ENCODE results near the gene USP33.

Gene USP33

DNA sequence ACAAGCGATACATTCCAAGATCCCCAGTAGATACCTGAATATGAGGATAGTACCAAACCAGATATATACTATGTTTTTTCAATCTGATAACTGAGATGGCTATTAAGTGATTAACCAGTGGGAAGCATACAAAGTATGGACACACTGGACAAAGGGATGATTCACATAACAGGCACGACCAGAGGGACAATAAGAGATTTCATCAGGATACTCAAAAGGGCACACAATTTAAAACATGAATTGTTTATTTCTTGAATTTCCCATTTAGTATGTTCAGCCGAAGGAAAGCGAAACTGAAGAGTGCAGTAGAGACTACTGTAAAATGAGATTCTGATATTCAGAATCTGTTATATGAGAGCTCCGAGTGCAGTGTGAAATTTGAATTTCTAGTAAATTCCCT, 87.8 kb downstream of the USP33 start:
- TF ChIP-seq, protein P1, sequence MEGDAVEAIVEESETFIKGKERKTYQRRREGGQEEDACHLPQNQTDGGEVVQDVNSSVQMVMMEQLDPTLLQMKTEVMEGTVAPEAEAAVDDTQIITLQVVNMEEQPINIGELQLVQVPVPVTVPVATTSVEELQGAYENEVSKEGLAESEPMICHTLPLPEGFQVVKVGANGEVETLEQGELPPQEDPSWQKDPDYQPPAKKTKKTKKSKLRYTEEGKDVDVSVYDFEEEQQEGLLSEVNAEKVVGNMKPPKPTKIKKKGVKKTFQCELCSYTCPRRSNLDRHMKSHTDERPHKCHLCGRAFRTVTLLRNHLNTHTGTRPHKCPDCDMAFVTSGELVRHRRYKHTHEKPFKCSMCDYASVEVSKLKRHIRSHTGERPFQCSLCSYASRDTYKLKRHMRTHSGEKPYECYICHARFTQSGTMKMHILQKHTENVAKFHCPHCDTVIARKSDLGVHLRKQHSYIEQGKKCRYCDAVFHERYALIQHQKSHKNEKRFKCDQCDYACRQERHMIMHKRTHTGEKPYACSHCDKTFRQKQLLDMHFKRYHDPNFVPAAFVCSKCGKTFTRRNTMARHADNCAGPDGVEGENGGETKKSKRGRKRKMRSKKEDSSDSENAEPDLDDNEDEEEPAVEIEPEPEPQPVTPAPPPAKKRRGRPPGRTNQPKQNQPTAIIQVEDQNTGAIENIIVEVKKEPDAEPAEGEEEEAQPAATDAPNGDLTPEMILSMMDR (conservative IDR thresholded peaks at IDR 0.05; ENCODE audit: low read depth, low read length): no peak
- no peak overlapping the region for H3K4me3 ChIP-seq (ENCODE audit: low read length)
- DNase-seq (ENCODE audit: low read depth): no peak

DNA sequence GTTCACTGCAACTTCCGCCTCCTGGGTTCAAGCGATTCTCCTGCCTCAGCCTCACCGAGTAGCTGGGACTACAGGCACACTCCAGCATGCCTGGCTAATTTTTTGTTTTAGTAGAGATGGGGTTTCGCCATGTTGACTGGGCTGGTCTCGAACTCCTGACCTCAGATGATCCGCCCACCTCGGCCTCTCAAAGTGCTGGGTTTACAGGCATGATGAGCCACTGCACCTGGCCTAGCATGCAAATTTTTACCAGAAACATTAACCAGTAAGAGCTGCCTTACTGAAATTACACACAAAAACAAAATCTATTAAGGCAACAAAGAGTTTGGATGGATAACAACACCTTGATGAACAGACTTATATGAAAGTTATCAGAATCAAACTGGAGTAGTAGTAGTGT, 89.3 kb downstream of the USP33 start:
- DNase-seq (ENCODE audit: low read depth): no peak
- H3K4me3 ChIP-seq (ENCODE audit: low read length): no peak overlapping the region
- TF ChIP-seq, protein P1 (conservative IDR thresholded peaks at IDR 0.05; ENCODE audit: low read depth, low read length): no peak

DNA sequence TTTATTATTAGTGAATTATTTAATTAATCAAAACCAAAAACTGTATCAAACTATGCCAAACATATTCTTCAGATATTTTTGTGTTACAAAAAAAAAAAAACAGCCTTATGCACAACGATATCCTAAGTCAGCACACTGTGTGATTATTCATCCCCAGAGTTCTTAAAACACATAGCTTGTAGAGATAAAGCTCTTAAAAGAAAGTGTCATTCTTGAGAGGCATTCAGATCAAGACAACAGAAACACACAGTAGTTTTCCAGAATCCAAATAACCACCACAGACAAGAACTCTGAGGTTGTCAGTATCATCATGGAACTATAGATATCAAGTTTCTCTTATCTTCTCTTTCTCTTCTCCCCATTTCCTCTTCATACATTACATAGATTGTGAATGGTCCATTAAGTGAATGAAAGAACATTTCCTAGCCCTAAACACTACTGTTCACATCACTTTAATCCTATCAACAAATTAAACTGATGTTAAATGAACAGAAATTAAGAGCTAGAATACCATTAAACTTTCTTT, 90.7 kb downstream of the USP33 start:
- no peak overlapping the region for H3K4me3 ChIP-seq (ENCODE audit: low read length)
- TF ChIP-seq, protein P1 (conservative IDR thresholded peaks at IDR 0.05; ENCODE audit: low read depth, low read length): no peak
- DNase-seq (ENCODE audit: low read depth): no peak

DNA sequence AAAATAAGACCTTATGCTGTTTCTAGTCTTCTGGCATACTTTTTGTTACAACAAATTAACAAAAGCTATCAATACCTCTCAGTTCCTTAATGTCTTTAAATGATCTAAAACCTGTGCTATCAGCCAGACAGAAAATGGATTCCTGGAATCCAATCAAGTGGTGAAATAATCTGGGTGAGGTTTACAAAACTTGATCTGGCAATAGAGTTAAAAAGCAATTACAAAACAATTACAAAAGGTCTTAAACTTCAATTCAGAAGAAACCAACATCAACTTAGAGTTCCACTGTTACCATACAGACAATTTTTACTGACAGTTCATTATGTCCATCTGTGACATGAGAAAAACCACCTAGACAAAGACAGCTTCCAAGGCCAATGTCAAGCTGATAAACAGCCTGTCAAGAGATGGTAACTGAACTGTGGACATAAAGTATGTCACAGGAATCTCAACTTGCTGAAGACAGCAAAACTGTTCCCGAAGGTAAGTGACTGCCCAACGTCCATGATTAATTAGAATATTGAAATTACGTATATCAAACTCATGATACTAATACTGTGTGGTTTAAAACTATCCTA, 94.6 kb downstream of the USP33 start:
- TF ChIP-seq, protein P1 (conservative IDR thresholded peaks at IDR 0.05; ENCODE audit: low read depth, low read length): no peak

DNA sequence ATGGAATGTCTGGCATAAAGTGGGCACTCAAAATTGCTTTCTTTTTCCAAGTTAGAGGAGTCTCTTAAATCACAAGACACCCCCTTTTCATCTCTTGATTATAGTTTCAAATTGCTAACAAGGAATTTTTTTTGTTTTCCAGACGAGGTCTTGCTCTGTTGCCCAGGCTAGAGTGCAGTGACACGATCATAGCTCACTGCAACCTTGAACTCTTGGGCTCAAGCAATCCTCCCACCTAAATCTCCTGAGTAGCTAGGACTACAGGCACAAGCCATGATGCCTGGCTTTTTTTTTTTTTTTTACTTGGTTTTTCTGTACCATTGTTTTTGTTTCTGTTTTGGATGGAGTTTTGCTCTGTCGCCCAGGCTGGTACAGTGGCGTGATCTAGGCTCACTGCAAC, 98.0 kb downstream of the USP33 start:
- no peak overlapping the region for H3K4me3 ChIP-seq (ENCODE audit: low read length)
- TF ChIP-seq, protein P1 (conservative IDR thresholded peaks at IDR 0.05; ENCODE audit: low read depth, low read length): no peak
- DNase-seq (ENCODE audit: low read depth): no peak

More for the DNA sequence above, 94.6 kb downstream of the USP33 start:
- no peak for DNase-seq (ENCODE audit: low read depth)
- H3K4me3 ChIP-seq (ENCODE audit: low read length): no peak overlapping the region

DNA sequence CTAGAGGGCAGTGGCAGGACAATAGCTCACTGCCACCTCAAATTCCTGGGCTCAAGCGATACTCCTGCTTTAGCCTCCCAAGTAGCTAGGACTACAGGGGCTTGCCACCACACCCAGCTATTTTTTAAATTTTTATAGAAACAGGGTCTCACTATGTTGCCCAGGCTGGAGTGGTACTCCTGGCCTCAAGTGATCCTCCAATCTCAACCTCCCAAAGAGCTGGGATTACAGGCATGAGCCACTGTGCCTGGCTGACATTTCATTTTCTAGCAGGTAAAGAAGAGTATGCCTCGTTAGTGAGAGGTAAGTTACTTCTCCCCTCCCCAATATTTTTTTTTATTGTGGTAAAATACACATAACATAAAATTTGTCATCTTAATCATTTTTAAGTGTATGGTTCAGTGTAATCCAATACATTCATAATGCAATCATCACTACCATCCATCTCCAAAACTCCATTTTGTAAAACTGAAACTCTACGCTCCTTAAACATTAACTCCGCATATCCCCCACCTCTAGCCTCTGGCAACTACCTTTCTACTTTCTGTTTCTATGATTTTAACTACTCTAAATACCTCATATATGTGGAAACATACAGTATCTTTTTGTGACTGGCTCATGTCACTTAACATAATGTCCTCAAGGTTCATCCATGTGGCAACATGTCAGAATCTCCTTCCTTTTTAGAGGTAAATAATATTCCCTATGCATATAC, 99.6 kb downstream of the USP33 start:
- TF ChIP-seq, protein P1 (conservative IDR thresholded peaks at IDR 0.05; ENCODE audit: low read depth, low read length): no peak
- no peak overlapping the region for H3K4me3 ChIP-seq (ENCODE audit: low read length)
- DNase-seq (ENCODE audit: low read depth): no peak

DNA sequence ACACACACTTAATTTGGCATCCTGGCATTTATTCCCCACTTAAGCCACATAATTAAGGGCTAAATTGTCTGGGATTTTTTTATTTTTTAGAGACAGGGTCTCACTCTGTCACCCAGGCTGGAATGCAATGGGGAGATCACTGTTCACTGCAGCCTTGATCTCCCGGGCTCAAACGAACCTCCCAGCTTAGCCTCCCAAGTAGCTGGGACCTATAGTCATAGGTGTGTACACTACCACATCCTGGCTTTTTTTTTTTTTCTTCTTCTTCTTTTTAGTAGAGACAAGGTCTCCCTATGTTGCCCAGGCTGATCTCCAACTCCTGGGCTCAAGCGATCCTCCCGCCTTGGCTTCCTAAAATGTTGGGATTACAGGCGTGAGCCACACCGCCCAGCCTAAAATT, 101.4 kb downstream of the USP33 start:
- no peak for DNase-seq (ENCODE audit: low read depth)
- TF ChIP-seq, protein P1 (conservative IDR thresholded peaks at IDR 0.05; ENCODE audit: low read depth, low read length): no peak
- no peak overlapping the region for H3K4me3 ChIP-seq (ENCODE audit: low read length)

Measured in retinal pigment epithelial cell (primary cell).